Left lung (tissue), 10 donors: ENCODE data around the gene CIB2. TPM values are rescaled to one million over a fixed set of nuclear protein-coding genes. Genes with fewer than 3 reads are reported as not detected.

Source experiments
- ATAC-seq: fragments of 200-7000 bp; cut with Tn5 transposase; one replicate; pipeline ENCODE4 v1.9.1; 2020; ENCODE audit warnings: moderate library complexity
- DNase-seq, 4 donors: peaks; one replicate each; pipeline ENCODE4 v3.0.0-alpha.2; 2013 to 2020
- H3K27ac ChIP-seq, 2 donors: fragments of 200-600 bp; sonication (generic) in 1 of 2; one replicate each; pipeline versions ENCODE4 v1.5.0 to v1.8.0; 2020 to 2021
- H3K27me3 ChIP-seq, 2 donors: fragments of 200-600 bp; sonication (generic) in 1 of 2; one replicate each; pipeline versions ENCODE4 v1.5.0 to v1.8.0; 2020 to 2021
- H3K36me3 ChIP-seq, 2 donors: fragments of 200-600 bp; sonication (generic) in 1 of 2; one replicate each; pipeline versions ENCODE4 v1.5.0 to v1.8.0; 2020 to 2021
- H3K4me1 ChIP-seq, 2 donors: fragments of 200-600 bp; one replicate each; pipeline ENCODE4 v1.8.0; 2021
- H3K4me3 ChIP-seq, 2 donors: fragments of 200-600 bp; sonication (generic) in 1 of 2; one replicate each; pipeline versions ENCODE4 v1.5.0 to v1.8.0; 2020 to 2021; ENCODE audit warnings: mild to moderate bottlenecking in 1 of 2
- H3K9me3 ChIP-seq, 2 donors: fragments of 200-600 bp; sonication (generic) in 1 of 2; one replicate each; pipeline versions ENCODE4 v1.5.0 to v1.8.0; 2020 to 2021
- intact Hi-C, 2 donors: fragments of 100-400 bp; cut with DNase I; formaldehyde crosslinking; loops; one replicate each; pipeline versions ENCODE4 v1.11.2 to v1.14.2; 2022
- polyA plus RNA-seq, 6 donors: library from polyadenylated mRNA; unstranded; fragments of 120-200 nt; gene quantifications; one replicate each; pipeline ENCODE4 v1.2.1, GENCODE V29; 2013; ENCODE audit not compliant: insufficient read length in 6 of 6
- total RNA-seq, 2 donors: library from RNA; stranded (reverse); fragmentation: NEBNext Ultra II Directional; extraction: Animal tissue kit (Norgen Biotek cat#: 25700); gene quantifications; one replicate each; pipeline ENCODE4 v1.2.1, GENCODE V29; 2021
- TF ChIP-seq, protein P1 (sequence below), 2 donors: fragments of 200-600 bp; sonication (generic) in 1 of 2; IDR thresholded peaks; one replicate each; pipeline versions ENCODE4 v1.5.0 to v1.8.0; 2021; ENCODE audit warnings: antibody characterized with exemption in 2 of 2
- donor health status: DM: no; HTN: yes; CAD: no.
- donor health status: DM: no; HTN: no; CAD: no.

The CIB2 gene
- total and polyA plus RNA-seq, 8 donors, result 1.3 to 31.9 (median 23.2) TPM

- ATAC-seq (peak; percentile 48), DNase-seq (peak in 1 of 4 donors; percentile 36)
- Histone ChIP-seq H3K27ac (no peak overlapping the region), H3K4me3 (no peak overlapping the region), H3K36me3 (no peaks in the 10 kb centered on the region), H3K9me3 (no peaks in the 10 kb centered on the region), H3K4me1 (peaks cover 8 to 48% of the 10 kb centered on the region in 2 donors), H3K27me3 (no peaks in the 10 kb centered on the region)
- TF ChIP-seq, protein P1, sequence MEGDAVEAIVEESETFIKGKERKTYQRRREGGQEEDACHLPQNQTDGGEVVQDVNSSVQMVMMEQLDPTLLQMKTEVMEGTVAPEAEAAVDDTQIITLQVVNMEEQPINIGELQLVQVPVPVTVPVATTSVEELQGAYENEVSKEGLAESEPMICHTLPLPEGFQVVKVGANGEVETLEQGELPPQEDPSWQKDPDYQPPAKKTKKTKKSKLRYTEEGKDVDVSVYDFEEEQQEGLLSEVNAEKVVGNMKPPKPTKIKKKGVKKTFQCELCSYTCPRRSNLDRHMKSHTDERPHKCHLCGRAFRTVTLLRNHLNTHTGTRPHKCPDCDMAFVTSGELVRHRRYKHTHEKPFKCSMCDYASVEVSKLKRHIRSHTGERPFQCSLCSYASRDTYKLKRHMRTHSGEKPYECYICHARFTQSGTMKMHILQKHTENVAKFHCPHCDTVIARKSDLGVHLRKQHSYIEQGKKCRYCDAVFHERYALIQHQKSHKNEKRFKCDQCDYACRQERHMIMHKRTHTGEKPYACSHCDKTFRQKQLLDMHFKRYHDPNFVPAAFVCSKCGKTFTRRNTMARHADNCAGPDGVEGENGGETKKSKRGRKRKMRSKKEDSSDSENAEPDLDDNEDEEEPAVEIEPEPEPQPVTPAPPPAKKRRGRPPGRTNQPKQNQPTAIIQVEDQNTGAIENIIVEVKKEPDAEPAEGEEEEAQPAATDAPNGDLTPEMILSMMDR (IDR thresholded peaks at IDR 0.05), result no peak
- intact Hi-C loops, result no loop called here
Measured at GRCh38 chr15:78087951-78088772, 43.1 kb downstream of the CIB2 start.

- Histone ChIP-seq H3K9me3 (no peaks in the 10 kb centered on the region), H3K4me3 (no peak overlapping the region), H3K27me3 (no peaks in the 10 kb centered on the region), H3K36me3 (no peaks in the 10 kb centered on the region), H3K27ac (no peak overlapping the region), H3K4me1 (peaks cover 8 to 63% of the 10 kb centered on the region in 2 donors)
- intact Hi-C loops, result no loop called here
- no peak for DNase-seq
- ATAC-seq, result no peak
- TF ChIP-seq, protein P1 (IDR thresholded peaks at IDR 0.05), result no peak
Measured at GRCh38 chr15:78085928-78086327, 45.3 kb downstream of the CIB2 start.

DNA sequence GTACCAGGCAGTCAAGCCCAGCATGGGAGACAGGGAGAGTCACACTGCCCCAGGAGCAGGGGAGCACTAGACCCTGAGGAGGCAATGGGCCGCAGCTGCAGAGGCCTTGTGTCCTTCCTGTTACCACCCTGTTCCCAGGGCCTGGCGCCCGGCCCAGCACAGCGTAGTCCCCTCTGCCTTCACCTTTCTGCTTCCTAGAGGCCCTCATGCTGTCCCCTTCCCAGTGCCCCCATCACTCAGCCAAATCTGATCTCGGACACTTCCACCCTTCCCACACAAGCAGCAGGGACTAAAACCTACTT, 46.8 kb downstream of the CIB2 start:
- Histone ChIP-seq H3K9me3 (no peaks in the 10 kb centered on the region), H3K4me3 (no peak overlapping the region), H3K27ac (peak overlapping the region in 1 of 2 donors; percentile 83), H3K27me3 (no peaks in the 10 kb centered on the region), H3K4me1 (peaks cover 8 to 66% of the 10 kb centered on the region in 2 donors), H3K36me3 (no peaks in the 10 kb centered on the region)
- ATAC-seq (no peak), DNase-seq (no peak)
- intact Hi-C loops, result no loop called here
- TF ChIP-seq, protein P1 (IDR thresholded peaks at IDR 0.05), result no peak

GRCh38 chr15:78083687-78084448, 47.4 kb downstream of the CIB2 start:
- H3K4me3 ChIP-seq, result no peak overlapping the region
- intact Hi-C loops, result no loop called here
- ATAC-seq (no peak), DNase-seq (no peak)
- peak overlapping the region in 1 of 2 donors; percentile 83 for H3K27ac ChIP-seq
- H3K4me1 ChIP-seq, result peaks cover 8 to 71% of the 10 kb centered on the region in 2 donors
- TF ChIP-seq, protein P1 (IDR thresholded peaks at IDR 0.05), result no peak
- H3K9me3 ChIP-seq, result no peaks in the 10 kb centered on the region
- H3K27me3 ChIP-seq, result no peaks in the 10 kb centered on the region
- no peaks in the 10 kb centered on the region for H3K36me3 ChIP-seq

GRCh38 chr15:78083186-78083585, 48.1 kb downstream of the CIB2 start:
- ATAC-seq (no peak), DNase-seq (no peak)
- peak overlapping the region in 1 of 2 donors; percentile 83 for H3K27ac ChIP-seq
- no peak overlapping the region for H3K4me3 ChIP-seq
- no peaks in the 10 kb centered on the region for H3K36me3 ChIP-seq
- intact Hi-C loops, result no loop called here
- H3K27me3 ChIP-seq, result no peaks in the 10 kb centered on the region
- H3K9me3 ChIP-seq, result no peaks in the 10 kb centered on the region
- peaks cover 10 to 73% of the 10 kb centered on the region in 2 donors for H3K4me1 ChIP-seq
- TF ChIP-seq, protein P1 (IDR thresholded peaks at IDR 0.05), result no peak
